Endothelial cell of umbilical vein (primary cell): Measurements from ENCODE around the gene LAIR2. TPM values are rescaled to one million over a fixed set of nuclear protein-coding genes. Genes with fewer than 3 reads are reported as not detected.

Source experiments
- BruUV-seq: library from RNA; stranded (reverse); fragments of 400-500 nt; replicated peaks from 2 replicates; lab custom pipeline; 2021; lab: Mats Ljungman, UMichigan
- CTCF ChIA-PET: fragments of 300-600, 350-600 bp; sonication (Branson Sonifier 250); formaldehyde crosslinking; loops from one replicate; lab custom pipeline; 2021; ENCODE audit warnings: antibody characterized with exemption, inconsistent platforms; lab: Charles Lee
- POLR2A ChIA-PET: fragments of 300-600, 350-600 bp; sonication (Branson Sonifier 250); formaldehyde crosslinking; loops from one replicate; lab custom pipeline; 2021; ENCODE audit warnings: antibody characterized with exemption, inconsistent platforms; lab: Charles Lee
- DNase-seq: peaks from one replicate; pipeline ENCODE4 v3.0.0-alpha.2; 2011; ENCODE audit warnings: low read depth, low spot score
- FAIRE-seq: peaks from 2 replicates; lab custom pipeline; 2011; peaks lifted over from hg19 to GRCh38; lab: Jason Lieb, UNC
- H2AFZ ChIP-seq: 2 replicates; pipeline ENCODE4 v1.6.0; 2012; ENCODE audit warnings: low read depth, low read length, control low read depth, inconsistent platforms
- H3K27ac ChIP-seq: 2 replicates; pipeline ENCODE4 v1.5.1; 2011; ENCODE audit warnings: low read depth, mild to moderate bottlenecking, control low read depth, low read length, moderate library complexity; ENCODE audit not compliant: insufficient read depth
- H3K27me3 ChIP-seq, 2 experiments: 2 replicates each; pipeline versions ENCODE4 v1.6.0 to v1.6.1; 2011; ENCODE audit warnings: low read length in 2 of 2, mixed read lengths in 1 of 2; ENCODE audit not compliant: control insufficient read depth in 2 of 2, insufficient read depth in 2 of 2
- H3K36me3 ChIP-seq, 2 experiments: 2 replicates in 1 of 2; 3 replicates in 1 of 2; pipeline ENCODE4 v1.5.1; 2011; ENCODE audit warnings: low read length in 2 of 2, mild to moderate bottlenecking in 1 of 2, moderate library complexity in 1 of 2; ENCODE audit not compliant: control insufficient read depth in 2 of 2, insufficient read depth in 2 of 2; ENCODE audit errors: extremely low read depth in 1 of 2
- H3K4me1 ChIP-seq: 3 replicates; pipeline ENCODE4 v1.5.1; 2011; ENCODE audit warnings: mild to moderate bottlenecking, low read length; ENCODE audit not compliant: control insufficient read depth, insufficient read depth; ENCODE audit errors: extremely low read depth
- H3K4me2 ChIP-seq: 2 replicates; pipeline ENCODE4 v1.6.1; 2011; ENCODE audit warnings: low read length, control low read depth, mixed read lengths; ENCODE audit not compliant: insufficient read depth
- H3K4me3 ChIP-seq, 3 experiments: fragments of 200-600 bp in 1 of 3; sonication (generic), shearing (Covaris generic) in 1 of 3; replicated peaks in 1 of 3; 2 replicates each; pipeline ENCODE4 v1.5.1; 2011 to 2016; ENCODE audit warnings: control low read depth in 3 of 3, low read length in 3 of 3, mild to moderate bottlenecking in 2 of 3, inconsistent platforms in 1 of 3, low read depth in 1 of 3, moderate library complexity in 1 of 3; ENCODE audit not compliant: insufficient read depth in 1 of 3
- H3K79me2 ChIP-seq: 2 replicates; pipeline ENCODE4 v1.6.0; 2012; ENCODE audit warnings: low read length, inconsistent platforms; ENCODE audit not compliant: control insufficient read depth, insufficient read depth
- H3K9ac ChIP-seq: replicated peaks from 2 replicates; pipeline ENCODE3; 2011; ENCODE audit warnings: low read length, control low read depth; ENCODE audit not compliant: insufficient read depth; ENCODE audit errors: extremely low read depth
- H3K9me1 ChIP-seq: replicated peaks from 3 replicates; pipeline ENCODE4 v1.6.0; 2011; ENCODE audit warnings: mild to moderate bottlenecking, low read length; ENCODE audit not compliant: control insufficient read depth, insufficient read depth; ENCODE audit errors: extremely low read depth
- H3K9me3 ChIP-seq: replicated peaks from 2 replicates; pipeline ENCODE4 v1.5.1; 2012; ENCODE audit warnings: low read length, inconsistent platforms; ENCODE audit not compliant: control insufficient read depth, insufficient read depth
- H4K20me1 ChIP-seq: replicated peaks from 2 replicates; pipeline ENCODE3; 2011; ENCODE audit warnings: mild to moderate bottlenecking, low read length; ENCODE audit not compliant: control insufficient read depth, insufficient read depth; ENCODE audit errors: extremely low read depth
- EZH2 ChIP-seq: IDR thresholded peaks from 2 replicates; pipeline ENCODE4 v1.6.1; 2012; ENCODE audit warnings: borderline replicate concordance, low read depth, mild to moderate bottlenecking, moderate library complexity, low read length, inconsistent platforms; ENCODE audit not compliant: severe bottlenecking
- FOS ChIP-seq: IDR thresholded peaks from 2 replicates; pipeline ENCODE4 v1.6.1; 2011; ENCODE audit warnings: mild to moderate bottlenecking, low read length, moderate library complexity, borderline replicate concordance; ENCODE audit not compliant: insufficient read depth
- GATA2 ChIP-seq: IDR thresholded peaks from 2 replicates; pipeline ENCODE4 v1.7.0; 2011; ENCODE audit warnings: low read depth, mild to moderate bottlenecking, moderate library complexity, mixed read lengths, low read length; ENCODE audit not compliant: insufficient read length, insufficient read depth
- JUN ChIP-seq: IDR thresholded peaks from 2 replicates; pipeline ENCODE4 v1.6.1; 2011; ENCODE audit warnings: borderline replicate concordance, low read depth; ENCODE audit not compliant: insufficient read length, insufficient read depth
- MYC ChIP-seq: IDR thresholded peaks from one replicate; pipeline ENCODE4 v1.6.1; 2011; ENCODE audit warnings: mild to moderate bottlenecking, low read depth, low read length
- POLR2A ChIP-seq: IDR thresholded peaks from 2 replicates; pipeline ENCODE4 v1.6.1; 2012; ENCODE audit warnings: low read depth, mild to moderate bottlenecking, control low read depth, low read length
- POLR2AphosphoS5 ChIP-seq: IDR thresholded peaks from 2 replicates; pipeline ENCODE4 v1.6.1; 2012; ENCODE audit warnings: low read depth, mild to moderate bottlenecking, control low read depth, low read length, moderate library complexity; ENCODE audit not compliant: insufficient read depth
- dilution Hi-C: fragments of 300-500 bp; cut with MboI; formaldehyde crosslinking; loops from one replicate; pipeline ENCODE4 v1.15.0; 2019; ENCODE audit warnings: low sequenced_read_pairs; ENCODE audit not compliant: extremely low pct_ligation_motif_present
- intact Hi-C: fragments of 100-400 bp; cut with micrococcal nuclease; formaldehyde crosslinking; loops from one replicate; pipeline ENCODE4 v1.10.0; 2022
- polyA plus RNA-seq, 4 experiments: library from polyadenylated mRNA; depleted of rRNA in 3 of 4; stranded (reverse) in 3 of 4; unstranded in 1 of 4; fragments of >200 nt; gene quantifications; 2 replicates each; pipeline versions ENCODE4 v1.2.1 to v1.2.3, GENCODE V29; 2011 to 2012; ENCODE audit warnings: missing spikeins in 1 of 4
- small RNA-seq: library from RNA; depleted of rRNA; stranded (forward); fragments of <200 nt; gene quantifications from one replicate; pipeline ENCODE3, GENCODE V24; 2012; ENCODE audit warnings: low replicate concordance, low read depth; ENCODE audit not compliant: insufficient read depth, insufficient read length
- total RNA-seq: library from RNA; stranded (reverse); gene quantifications from 2 replicates; pipeline ENCODE4 v1.2.3, GENCODE V29; 2021
- TF ChIP-seq, protein P1 (sequence below): IDR thresholded peaks from 2 replicates; pipeline ENCODE4 v1.6.1; 2011; ENCODE audit not compliant: insufficient read depth, insufficient read length
- TF ChIP-seq, protein P2 (sequence below), 2 donors: IDR thresholded peaks; 1 replicate in 1 of 2; 2 replicates in 1 of 2; pipeline ENCODE4 v1.5.1; 2011; ENCODE audit warnings: low read length in 2 of 2, mild to moderate bottlenecking in 2 of 2, moderate library complexity in 2 of 2, control low read depth in 1 of 2, inconsistent platforms in 1 of 2, low read depth in 1 of 2; ENCODE audit not compliant: insufficient read depth in 1 of 2; ENCODE audit errors: extremely low read depth in 1 of 2

Gene LAIR2
- total and polyA plus RNA-seq, 2 donors (not counting 3 experiments of a cell fraction or from before 2014, with no cell fraction given), result not detected

DNA sequence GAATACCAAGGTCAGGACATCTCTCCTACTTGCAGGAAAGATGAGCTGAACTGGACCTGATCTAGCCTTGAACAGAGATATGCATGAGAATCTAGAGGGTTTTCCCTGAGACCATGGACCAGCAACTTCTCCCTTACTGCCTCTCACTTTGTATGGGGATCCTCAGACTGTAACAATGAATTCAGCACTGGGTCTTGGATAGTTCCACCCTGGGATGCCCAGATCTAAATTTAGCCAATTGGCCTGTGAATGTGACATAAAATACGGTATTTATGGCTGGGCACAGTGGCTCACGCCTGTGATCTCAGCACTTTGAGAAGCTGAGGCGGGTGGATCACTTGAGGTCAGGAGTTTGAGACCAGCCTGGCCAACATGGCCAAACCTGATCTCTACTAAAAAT, 55.7 kb downstream of the LAIR2 start:
- H3K27me3 ChIP-seq, result no peaks in the 10 kb centered on the region
- H3K4me1 ChIP-seq, result no peaks in the 10 kb centered on the region
- no peak for DNase-seq
- intact Hi-C loops, result no loop called here
- H3K9ac ChIP-seq, result no peak overlapping the region
- H2AFZ ChIP-seq, result no peak overlapping the region
- ChIA-PET POLR2A (no interaction called here), CTCF (no interaction called here)
- no peaks in the 10 kb centered on the region for H3K9me1 ChIP-seq
- no peak overlapping the region for H3K4me3 ChIP-seq
- BruUV-seq, result no TSS peak
- no peak overlapping the region for H3K4me2 ChIP-seq
- no peak for FAIRE-seq
- H4K20me1 ChIP-seq, result no peaks in the 10 kb centered on the region
- TF ChIP-seq POLR2A (no peak), MYC (no peak), FOS (no peak), GATA2 (no peak), JUN (no peak), EZH2 (no peak), POLR2AphosphoS5 (no peak)
- TF ChIP-seq, protein P1, sequence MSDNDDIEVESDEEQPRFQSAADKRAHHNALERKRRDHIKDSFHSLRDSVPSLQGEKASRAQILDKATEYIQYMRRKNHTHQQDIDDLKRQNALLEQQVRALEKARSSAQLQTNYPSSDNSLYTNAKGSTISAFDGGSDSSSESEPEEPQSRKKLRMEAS, result no peak
- TF ChIP-seq, protein P2, sequence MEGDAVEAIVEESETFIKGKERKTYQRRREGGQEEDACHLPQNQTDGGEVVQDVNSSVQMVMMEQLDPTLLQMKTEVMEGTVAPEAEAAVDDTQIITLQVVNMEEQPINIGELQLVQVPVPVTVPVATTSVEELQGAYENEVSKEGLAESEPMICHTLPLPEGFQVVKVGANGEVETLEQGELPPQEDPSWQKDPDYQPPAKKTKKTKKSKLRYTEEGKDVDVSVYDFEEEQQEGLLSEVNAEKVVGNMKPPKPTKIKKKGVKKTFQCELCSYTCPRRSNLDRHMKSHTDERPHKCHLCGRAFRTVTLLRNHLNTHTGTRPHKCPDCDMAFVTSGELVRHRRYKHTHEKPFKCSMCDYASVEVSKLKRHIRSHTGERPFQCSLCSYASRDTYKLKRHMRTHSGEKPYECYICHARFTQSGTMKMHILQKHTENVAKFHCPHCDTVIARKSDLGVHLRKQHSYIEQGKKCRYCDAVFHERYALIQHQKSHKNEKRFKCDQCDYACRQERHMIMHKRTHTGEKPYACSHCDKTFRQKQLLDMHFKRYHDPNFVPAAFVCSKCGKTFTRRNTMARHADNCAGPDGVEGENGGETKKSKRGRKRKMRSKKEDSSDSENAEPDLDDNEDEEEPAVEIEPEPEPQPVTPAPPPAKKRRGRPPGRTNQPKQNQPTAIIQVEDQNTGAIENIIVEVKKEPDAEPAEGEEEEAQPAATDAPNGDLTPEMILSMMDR (IDR thresholded peaks at IDR 0.05; ENCODE audit: extremely low read depth in 1 of 2, insufficient read depth in 1 of 2, low read depth in 1 of 2, low read length in 2 of 2), result no peak
- no peaks in the 10 kb centered on the region for H3K79me2 ChIP-seq
- no peak overlapping the region for H3K27ac ChIP-seq
- H3K36me3 ChIP-seq, result no peaks in the 10 kb centered on the region
- no peaks in the 10 kb centered on the region for H3K9me3 ChIP-seq
- dilution Hi-C loops, result no loop called here

Small RNA genes within 50 kb of the gene (small RNA-seq; reads per million reads assigned to genes)
- gene AC245036.2, result not detected

Other genes with a start within 250 kb of the LAIR2 start
- gene LILRB5, start 245.6 kb upstream of the LAIR2 start, total RNA-seq, result not detected in 2 replicates
- gene LILRB5, start 245.6 kb upstream of the LAIR2 start, polyA plus RNA-seq, result not detected in 2 replicates
- gene LILRB2, start 221.7 kb upstream of the LAIR2 start, total RNA-seq, result not detected in 2 replicates
- gene LILRB2, start 221.7 kb upstream of the LAIR2 start, polyA plus RNA-seq, result not detected in 2 replicates
- not detected in 2 replicates for gene LILRA5, start 189.7 kb upstream of the LAIR2 start, total RNA-seq
- not detected in 2 replicates for gene LILRA5, start 189.7 kb upstream of the LAIR2 start, polyA plus RNA-seq
- not detected in 2 replicates for gene LILRA4, start 163.7 kb upstream of the LAIR2 start, total RNA-seq
- not detected in 2 replicates for gene LILRA4, start 163.7 kb upstream of the LAIR2 start, polyA plus RNA-seq
- gene LAIR1, start 137.9 kb upstream of the LAIR2 start, total RNA-seq, result not detected in 2 replicates
- not detected in 2 replicates for gene LAIR1, start 137.9 kb upstream of the LAIR2 start, polyA plus RNA-seq
- not detected in 2 replicates for gene TTYH1, start 87.4 kb upstream of the LAIR2 start, total RNA-seq
- not detected in 2 replicates for gene TTYH1, start 87.4 kb upstream of the LAIR2 start, polyA plus RNA-seq
- 213 and 218 TPM in 2 replicates for gene LENG8, start 53.6 kb upstream of the LAIR2 start, total RNA-seq
- gene LENG8, start 53.6 kb upstream of the LAIR2 start, polyA plus RNA-seq, result 130 and 134 TPM in 2 replicates
- 2.8 and 3.2 TPM in 2 replicates for gene LENG9, start 39.1 kb upstream of the LAIR2 start, total RNA-seq
- 0.97 and 1.5 TPM in 2 replicates for gene LENG9, start 39.1 kb upstream of the LAIR2 start, polyA plus RNA-seq
- gene CDC42EP5, start 29.5 kb upstream of the LAIR2 start, total RNA-seq, result 73.8 and 85.5 TPM in 2 replicates
- gene CDC42EP5, start 29.5 kb upstream of the LAIR2 start, polyA plus RNA-seq, result 37.3 and 48.3 TPM in 2 replicates
- gene LILRA2, start 71.0 kb downstream of the LAIR2 start, total RNA-seq, result not detected in 2 replicates
- gene LILRA2, start 71.0 kb downstream of the LAIR2 start, polyA plus RNA-seq, result not detected in 2 replicates
- gene LILRA1, start 90.8 kb downstream of the LAIR2 start, total RNA-seq, result not detected in 2 replicates
- not detected in 2 replicates for gene LILRA1, start 90.8 kb downstream of the LAIR2 start, polyA plus RNA-seq
- gene LILRB1, start 127.7 kb downstream of the LAIR2 start, total RNA-seq, result not detected in 2 replicates
- gene LILRB1, start 127.7 kb downstream of the LAIR2 start, polyA plus RNA-seq, result not detected in 2 replicates
- not detected in 2 replicates for gene LILRB4, start 160.2 kb downstream of the LAIR2 start, total RNA-seq
- gene LILRB4, start 160.2 kb downstream of the LAIR2 start, polyA plus RNA-seq, result not detected in 2 replicates
- not detected in 2 replicates for gene KIR3DL3, start 221.6 kb downstream of the LAIR2 start, total RNA-seq
- not detected in 2 replicates for gene KIR3DL3, start 221.6 kb downstream of the LAIR2 start, polyA plus RNA-seq
- not detected in 2 replicates for gene KIR2DL3, start 235.7 kb downstream of the LAIR2 start, total RNA-seq
- gene KIR2DL3, start 235.7 kb downstream of the LAIR2 start, polyA plus RNA-seq, result not detected in 2 replicates